Epidermal melanocyte (primary cell): ENCODE results near the gene UNC5B.
A peak's percentile ranks its signal among the peaks of the same experiment; 100 is the strongest.

Experiments used
- DNase-seq: peaks from one replicate; pipeline ENCODE4 v3.0.0; 2011; ENCODE audit warnings: low spot score; ENCODE audit not compliant: insufficient read length

The UNC5B gene

DNA sequence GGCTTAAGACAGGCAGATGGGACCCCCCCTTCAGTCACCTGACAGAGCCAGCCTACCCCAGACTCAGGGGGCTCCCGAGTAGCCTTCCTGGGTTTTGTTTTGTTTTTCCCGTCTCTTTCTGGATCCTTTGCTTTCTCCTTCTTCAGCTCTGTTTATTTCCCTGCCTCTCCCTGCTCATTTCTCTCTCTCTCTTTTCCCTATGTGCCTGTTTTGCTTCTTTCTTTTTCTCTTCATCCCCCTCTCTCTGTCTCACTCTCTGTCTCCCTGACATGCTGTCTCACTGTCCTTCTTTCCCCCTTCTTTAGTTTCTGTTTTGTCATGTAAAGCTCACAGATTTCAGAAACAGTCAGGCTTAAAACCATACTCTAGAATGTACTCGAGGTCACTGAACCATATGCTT lies 68.5 kb downstream of the UNC5B start:
- no peak for DNase-seq

DNA sequence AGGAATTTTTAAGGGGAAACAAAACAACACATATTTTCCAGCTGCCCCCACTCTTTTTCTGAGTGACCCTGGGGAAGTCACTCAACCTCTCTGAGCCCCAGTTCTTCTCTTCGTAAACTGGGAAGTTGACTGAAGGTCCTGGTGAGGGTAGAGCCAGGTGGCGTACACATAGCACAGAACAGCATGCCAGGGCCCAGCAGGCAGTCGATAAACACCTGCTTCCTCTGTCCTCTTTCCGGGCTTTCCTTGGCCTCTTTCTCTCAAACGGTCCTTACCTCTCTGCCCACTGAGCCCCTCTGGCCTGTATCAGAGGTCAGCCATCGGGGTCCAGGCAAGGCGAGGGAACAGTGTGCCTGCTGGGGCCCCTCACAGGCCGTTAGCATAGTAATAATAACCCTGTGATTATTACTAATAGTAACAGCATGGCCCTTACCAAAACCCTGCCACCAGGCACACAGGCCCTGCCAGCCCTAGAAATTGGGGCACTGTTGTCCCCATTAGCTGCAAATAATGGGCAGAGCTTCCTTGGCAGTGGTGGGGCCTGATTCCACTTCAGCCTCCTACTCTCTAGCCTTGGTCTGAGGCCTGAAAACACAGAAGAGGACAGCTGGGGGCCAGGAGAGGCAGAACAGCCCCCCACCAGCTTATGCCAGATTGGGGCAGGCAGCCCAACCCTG lies 69.4 kb downstream of the UNC5B start:
- DNase-seq: no peak

- no peak for DNase-seq
Measured at GRCh38 chr10:71282323-71282680, 69.9 kb downstream of the UNC5B start.

DNA sequence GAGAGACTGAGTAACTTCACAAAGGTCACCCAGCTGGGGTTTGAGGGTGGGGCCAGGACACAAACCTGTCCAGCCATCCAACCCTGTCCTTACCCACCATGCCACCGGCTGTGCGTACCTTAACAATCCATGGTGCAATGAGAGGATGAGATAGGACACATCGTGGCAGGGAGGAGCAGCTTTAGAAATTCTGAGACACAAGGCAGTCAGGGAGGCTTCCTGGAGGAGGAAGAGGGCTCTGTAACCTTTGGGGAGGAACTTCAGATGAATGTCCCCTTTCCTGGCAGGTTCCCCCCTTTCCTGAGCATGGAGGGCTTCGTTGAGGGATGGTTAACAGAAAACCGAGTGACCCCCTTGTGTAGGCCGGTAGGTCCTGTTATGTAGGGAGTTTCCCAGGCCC lies 71.0 kb downstream of the UNC5B start:
- no peak for DNase-seq

- no peak for DNase-seq
Measured at GRCh38 chr10:71283876-71284275, 71.5 kb downstream of the UNC5B start.

GRCh38 chr10:71284544-71285179 lies 72.3 kb downstream of the UNC5B start:
- no peak for DNase-seq

DNA sequence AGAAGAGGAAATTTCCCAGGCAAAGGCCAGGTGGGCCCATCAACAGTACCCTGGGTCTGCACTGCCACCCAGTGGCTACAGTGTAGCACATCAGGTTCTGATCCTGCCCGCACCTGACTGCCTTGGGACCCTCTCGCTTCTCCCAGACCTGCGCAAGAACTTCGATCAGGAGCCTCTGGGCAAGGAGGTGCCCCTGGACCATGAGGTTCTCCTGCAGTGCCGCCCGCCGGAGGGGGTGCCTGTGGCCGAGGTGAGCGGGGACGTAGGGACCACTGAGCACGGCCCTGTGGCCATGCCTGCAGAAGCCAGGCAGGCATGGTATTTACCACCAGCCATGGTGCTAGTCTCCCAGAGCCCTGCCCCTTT lies 72.8 kb downstream of the UNC5B start:
- peak; percentile 59 for DNase-seq

DNA sequence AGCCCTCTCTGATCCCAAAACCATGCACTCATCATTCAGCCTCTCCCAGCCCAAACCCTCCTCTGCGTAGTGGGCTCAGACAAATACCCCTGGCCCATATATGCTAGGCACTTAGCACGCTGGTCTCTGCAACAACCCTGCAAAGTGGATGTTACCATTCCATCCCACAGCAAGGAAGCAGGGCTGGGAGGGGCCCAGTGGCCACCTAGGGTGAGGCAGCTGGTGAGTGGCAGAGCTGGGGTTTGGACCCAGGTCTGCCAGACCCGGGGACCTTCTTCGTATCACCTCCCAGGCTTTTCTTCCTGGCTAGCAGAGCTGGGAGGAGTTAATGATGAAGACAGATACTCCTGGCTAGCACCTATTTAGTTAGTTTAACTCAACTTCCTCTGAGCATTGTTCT lies 73.6 kb downstream of the UNC5B start:
- no peak for DNase-seq

GRCh38 chr10:71286521-71287294 lies 74.3 kb downstream of the UNC5B start:
- DNase-seq: no peak

DNA sequence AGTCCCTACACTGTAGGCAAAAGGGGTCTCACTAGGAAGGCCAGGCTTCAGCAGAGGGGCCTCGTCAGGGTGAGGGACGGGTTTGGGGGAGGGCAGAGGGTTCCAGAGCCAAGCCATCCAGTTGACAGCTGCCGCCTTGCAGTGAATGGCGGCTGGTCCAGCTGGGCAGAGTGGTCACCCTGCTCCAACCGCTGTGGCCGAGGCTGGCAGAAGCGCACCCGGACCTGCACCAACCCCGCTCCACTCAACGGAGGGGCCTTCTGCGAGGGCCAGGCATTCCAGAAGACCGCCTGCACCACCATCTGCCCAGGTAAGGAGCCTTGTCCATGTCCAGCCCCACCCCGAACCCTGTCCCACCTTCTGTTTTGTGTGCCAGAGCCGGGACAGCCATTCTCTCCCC lies 75.1 kb downstream of the UNC5B start:
- DNase-seq: no peak

DNA sequence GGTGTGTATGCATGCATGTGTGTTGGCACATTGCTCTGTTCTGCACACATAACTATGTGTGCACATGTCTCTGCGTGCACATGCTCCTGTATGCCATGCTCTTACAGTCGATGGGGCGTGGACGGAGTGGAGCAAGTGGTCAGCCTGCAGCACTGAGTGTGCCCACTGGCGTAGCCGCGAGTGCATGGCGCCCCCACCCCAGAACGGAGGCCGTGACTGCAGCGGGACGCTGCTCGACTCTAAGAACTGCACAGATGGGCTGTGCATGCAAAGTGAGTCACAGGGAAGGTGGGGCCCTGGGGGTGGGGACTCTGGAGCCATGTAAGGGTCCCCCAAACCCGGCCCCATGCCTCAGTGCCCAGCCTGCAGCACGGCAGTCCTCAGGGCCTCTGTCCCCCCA lies 76.1 kb downstream of the UNC5B start:
- no peak for DNase-seq

DNA sequence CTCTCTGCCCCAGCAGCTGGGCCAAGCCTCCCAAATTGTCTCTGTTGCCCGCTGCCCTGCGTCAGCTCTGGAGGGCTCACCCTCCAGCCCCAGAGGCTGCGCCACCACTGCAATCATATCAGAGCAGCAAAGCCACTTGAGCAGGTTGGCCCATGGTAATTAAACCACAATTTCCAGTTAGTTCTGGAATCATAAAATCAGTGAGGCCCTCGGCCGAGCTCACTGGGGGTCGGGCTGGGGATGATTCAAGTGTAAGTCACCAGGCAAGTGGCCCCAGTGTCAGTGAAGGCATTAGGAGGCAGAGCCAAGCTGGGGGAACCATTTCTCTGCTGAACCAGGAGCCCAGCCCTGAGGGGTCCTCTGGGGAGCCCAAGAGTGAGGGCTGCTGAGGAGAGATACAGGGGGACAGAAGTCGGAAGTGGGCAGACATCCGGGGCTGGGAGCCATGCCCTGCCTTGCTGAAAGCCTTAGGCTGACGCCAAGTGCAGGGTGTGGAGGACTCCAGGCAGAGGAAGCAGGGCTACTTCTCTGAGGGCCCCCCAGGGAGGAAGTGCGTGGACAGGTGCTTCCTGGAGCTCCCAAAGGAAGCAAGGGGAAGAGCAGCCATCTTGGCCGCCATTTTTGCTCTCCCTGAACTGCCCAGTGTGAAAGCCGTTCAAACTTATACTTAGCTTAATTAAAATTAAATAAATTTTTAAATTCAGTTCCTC lies 77.2 kb downstream of the UNC5B start:
- no peak for DNase-seq

- DNase-seq: no peak
Measured at GRCh38 chr10:71290331-71290730, 78.0 kb downstream of the UNC5B start.

DNA sequence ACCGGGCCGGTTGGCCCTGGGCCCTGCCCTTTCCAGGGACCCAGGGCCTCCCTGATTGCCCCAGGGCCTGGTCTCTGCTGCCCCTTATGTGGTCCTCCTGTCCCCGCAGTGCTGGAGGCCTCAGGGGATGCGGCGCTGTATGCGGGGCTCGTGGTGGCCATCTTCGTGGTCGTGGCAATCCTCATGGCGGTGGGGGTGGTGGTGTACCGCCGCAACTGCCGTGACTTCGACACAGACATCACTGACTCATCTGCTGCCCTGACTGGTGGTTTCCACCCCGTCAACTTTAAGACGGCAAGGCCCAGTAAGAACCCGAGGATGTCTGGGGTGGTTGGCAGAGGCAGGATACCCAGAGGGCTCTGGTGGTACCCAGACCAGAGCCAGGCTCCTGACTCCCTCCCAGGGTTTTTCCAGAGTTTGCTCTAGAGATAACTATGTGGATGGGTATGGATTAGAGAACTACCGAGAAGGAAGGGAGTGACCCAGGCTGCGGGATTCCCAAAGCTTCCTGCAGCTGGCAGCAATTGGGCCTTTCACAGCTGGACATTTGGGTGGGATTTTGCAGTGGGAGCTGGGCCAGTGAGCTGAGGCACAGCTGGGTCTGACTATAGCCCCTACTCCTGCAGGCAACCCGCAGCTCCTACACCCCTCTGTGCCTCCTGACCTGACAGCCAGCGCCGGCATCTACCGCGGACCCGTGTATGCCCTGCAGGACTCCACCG lies 78.6 kb downstream of the UNC5B start:
- no peak for DNase-seq

DNA sequence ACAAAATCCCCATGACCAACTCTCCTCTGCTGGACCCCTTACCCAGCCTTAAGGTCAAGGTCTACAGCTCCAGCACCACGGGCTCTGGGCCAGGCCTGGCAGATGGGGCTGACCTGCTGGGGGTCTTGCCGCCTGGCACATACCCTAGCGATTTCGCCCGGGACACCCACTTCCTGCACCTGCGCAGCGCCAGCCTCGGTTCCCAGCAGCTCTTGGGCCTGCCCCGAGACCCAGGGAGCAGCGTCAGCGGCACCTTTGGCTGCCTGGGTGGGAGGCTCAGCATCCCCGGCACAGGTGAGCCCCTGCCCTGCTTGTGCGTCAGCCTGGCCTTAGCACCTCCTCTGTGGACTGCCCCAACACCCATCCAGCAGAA lies 79.1 kb downstream of the UNC5B start:
- DNase-seq: no peak

- DNase-seq: no peak
Measured at GRCh38 chr10:71292624-71293445, 80.5 kb downstream of the UNC5B start.

DNA sequence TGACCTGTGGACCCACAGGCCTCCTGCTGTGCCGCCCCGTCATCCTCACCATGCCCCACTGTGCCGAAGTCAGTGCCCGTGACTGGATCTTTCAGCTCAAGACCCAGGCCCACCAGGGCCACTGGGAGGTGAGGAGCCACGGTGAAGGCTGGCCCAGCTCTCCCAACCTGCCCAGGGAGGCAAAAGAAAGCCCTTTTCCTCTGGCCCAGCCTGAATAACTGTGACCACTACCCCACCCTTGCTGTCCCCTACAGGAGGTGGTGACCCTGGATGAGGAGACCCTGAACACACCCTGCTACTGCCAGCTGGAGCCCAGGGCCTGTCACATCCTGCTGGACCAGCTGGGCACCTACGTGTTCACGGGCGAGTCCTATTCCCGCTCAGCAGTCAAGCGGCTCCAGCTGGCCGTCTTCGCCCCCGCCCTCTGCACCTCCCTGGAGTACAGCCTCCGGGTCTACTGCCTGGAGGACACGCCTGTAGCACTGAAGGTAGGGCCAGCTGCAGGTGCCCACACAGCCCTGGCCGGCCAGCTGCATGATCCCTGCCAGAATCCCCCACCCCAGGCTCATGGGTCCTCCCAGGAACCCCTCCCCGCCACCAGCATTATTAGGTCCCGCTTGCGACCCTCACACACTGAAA lies 81.2 kb downstream of the UNC5B start:
- no peak for DNase-seq

DNA sequence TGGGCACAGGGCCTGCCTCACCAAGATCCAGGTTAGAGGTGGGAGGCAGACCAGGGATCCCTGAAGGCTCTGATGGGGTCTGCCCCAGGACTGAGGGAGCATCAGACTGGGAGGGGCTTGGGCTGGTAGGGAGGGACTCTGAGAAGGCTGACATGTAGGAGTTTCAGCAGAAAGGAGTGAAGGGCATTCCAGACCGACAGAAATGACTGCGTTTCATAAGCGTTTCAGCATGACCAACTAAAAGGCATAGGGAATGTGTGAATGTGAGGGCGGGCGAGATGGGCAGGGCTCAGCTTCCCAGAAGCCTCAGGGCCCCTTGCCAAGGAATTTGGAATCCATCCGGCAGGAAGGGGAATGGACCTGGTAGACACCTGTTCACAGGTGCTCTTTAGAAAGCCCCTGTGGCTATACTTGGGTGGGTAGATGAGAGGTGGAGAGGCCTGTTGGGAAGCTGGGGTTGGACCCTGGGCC lies 81.8 kb downstream of the UNC5B start:
- DNase-seq: no peak

DNA sequence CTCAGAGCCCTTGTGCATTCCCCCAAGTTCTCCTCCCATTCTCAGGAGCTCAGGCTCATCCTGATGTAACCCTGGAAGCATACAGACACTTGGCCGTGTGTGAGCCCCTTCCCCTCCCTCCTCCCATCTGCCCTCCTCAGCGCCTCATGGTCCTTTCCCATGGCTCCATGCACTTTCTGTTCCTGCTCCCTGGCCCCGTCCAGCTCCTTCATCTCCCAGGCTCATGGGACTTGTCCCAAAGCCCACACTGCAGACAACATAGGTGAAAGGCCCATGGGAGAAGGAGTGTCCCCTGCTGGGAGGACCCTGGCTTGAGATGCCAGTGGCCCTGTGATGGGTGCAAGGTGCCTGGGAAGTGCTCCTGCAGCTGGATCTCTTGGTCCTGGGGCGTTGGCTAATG lies 82.5 kb downstream of the UNC5B start:
- DNase-seq: no peak

GRCh38 chr10:71295641-71296040 lies 83.3 kb downstream of the UNC5B start:
- no peak for DNase-seq
